GM12865 (cell line): ENCODE results near the gene PPP3CA.

Experiments
- DNase-seq: peaks from one replicate; pipeline ENCODE4 v3.0.0; 2010; ENCODE audit warnings: low read depth
- H3K4me3 ChIP-seq: 2 replicates; pipeline ENCODE4 v1.5.1; 2011; ENCODE audit warnings: mild to moderate bottlenecking, low read depth, low read length, control low read depth
- TF ChIP-seq, protein P1 (sequence below): IDR thresholded peaks from 2 replicates; pipeline ENCODE4 v1.5.1; 2011; ENCODE audit warnings: low read length, control low read depth, low read depth, inconsistent platforms; ENCODE audit not compliant: insufficient read depth; ENCODE audit errors: missing control alignments

PPP3CA gene

DNA sequence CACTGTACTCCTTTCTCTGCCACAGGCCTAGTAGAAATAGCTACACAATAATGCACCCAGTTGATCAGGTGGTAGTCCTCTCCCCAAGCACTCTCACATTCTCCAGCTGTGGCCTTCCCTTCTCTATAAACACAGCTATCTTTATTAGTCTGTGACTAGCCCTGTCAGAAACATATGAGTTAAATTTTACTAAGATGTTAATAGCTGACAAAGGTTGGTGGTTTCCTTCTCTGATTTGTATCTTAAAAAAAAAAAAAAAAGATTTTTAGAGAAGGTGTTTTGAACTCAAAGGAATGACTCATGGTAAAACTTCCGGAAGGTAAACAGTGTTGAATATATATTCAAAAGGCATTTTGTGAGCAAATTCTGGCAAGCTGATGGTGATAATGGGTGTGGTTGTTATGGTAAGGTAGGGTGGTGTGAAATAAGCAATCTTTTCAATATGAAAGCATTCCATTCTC lies 327.4 kb downstream of the PPP3CA start:
- H3K4me3 ChIP-seq, result no peak overlapping the region
- peak; percentile 64 for DNase-seq
- TF ChIP-seq, protein P1, sequence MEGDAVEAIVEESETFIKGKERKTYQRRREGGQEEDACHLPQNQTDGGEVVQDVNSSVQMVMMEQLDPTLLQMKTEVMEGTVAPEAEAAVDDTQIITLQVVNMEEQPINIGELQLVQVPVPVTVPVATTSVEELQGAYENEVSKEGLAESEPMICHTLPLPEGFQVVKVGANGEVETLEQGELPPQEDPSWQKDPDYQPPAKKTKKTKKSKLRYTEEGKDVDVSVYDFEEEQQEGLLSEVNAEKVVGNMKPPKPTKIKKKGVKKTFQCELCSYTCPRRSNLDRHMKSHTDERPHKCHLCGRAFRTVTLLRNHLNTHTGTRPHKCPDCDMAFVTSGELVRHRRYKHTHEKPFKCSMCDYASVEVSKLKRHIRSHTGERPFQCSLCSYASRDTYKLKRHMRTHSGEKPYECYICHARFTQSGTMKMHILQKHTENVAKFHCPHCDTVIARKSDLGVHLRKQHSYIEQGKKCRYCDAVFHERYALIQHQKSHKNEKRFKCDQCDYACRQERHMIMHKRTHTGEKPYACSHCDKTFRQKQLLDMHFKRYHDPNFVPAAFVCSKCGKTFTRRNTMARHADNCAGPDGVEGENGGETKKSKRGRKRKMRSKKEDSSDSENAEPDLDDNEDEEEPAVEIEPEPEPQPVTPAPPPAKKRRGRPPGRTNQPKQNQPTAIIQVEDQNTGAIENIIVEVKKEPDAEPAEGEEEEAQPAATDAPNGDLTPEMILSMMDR, result no peak

DNA sequence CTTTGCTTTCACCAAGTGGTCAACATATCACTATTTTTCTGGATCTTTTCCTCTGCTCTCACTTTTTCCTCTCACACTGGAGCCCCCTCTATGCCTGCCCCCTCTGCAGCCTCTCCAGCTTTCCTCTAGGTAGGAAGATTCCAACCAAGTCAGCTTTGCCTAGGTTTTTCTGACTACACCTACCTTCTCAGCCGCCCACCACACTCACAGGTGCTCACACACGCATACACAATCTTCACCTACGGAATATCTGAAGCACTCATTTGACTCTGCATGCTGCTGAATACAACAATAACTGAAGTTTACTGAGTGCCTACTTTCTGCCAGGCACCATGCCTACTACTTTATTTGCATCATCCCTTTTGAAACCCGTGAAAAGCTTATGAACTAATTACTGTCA lies 328.0 kb downstream of the PPP3CA start:
- TF ChIP-seq, protein P1, result no peak
- no peak overlapping the region for H3K4me3 ChIP-seq
- DNase-seq, result no peak

DNA sequence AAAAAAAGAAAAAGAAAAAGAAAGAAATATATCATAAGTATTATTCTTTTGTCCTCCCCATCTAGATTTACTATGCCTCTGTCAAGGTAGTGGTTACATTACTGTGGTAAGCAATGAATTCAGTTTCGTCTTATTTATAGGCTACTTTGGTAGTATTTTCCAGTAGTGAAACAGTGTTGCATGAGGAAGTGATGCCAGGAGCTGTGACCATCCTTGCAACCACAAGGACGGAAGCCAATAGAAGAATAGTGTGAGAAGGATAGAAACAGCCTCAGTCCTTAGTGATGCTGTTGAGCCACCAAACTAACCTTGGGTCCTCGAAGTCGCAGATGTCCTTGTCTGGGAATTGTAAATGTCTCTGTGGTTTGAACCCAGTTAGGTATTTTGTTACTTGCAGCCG lies 328.5 kb downstream of the PPP3CA start:
- TF ChIP-seq, protein P1, result no peak
- H3K4me3 ChIP-seq, result no peak overlapping the region
- DNase-seq, result peak; percentile 94

DNA sequence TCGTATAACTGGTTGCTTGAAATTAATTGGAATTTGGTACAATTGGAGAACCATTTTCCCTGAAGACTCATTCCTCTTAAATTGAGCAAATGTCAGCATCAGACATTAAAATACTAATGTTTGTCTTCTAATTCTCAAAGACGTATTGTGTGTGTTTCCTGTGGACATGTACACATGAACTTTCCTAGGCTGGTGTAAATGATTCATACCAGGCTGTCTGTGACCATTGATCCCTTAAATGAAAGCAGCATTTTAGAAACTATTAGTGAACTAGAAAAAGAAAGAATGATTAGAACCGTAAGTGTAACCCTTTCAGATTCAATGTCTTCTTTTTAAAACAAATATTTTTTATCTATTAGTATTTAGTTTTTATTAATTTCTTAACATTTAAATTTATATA lies 332.9 kb downstream of the PPP3CA start:
- TF ChIP-seq, protein P1, result no peak
- peak; percentile 82 for DNase-seq
- H3K4me3 ChIP-seq, result no peak overlapping the region; the same call in 1 of the 2 replicates

DNA sequence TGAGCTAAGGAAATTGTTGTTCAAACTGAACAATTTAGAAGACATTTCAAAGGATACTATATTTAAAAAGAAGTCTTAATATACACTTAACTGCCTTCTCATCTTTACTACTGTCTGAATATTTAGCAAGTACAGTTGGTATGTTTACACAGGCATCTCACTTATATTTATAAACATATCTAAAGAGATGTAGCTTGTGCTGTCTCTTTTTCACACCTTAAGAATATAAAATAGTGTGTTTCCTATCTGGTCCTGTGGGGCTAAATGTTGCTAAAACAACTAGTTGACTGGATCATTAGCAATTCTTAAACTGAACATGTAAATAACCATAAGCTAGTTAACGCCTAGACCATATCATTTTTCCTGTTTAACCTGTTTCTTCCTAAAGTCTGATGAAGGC lies 336.3 kb downstream of the PPP3CA start:
- DNase-seq, result no peak

DNA sequence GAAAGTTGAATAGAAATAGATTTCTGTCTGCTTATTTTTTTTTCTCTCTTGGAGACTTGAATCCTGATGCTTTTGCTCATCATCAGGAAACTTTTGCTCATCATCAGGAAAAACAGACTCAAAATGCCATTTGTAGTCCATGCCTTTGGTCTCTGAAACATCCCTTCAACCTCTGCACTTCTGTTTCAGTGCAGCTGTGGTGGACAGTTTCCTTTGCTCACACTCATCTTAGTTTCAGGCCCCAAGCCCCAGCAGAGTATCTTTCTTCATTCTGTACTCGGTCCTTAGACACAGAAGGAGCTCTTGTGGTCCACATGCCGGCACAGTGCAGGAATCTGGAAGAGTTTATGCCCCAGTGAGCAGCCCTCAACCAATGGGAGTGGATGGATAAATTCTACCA lies 337.9 kb downstream of the PPP3CA start:
- TF ChIP-seq, protein P1, result no peak
- H3K4me3 ChIP-seq, result no peak overlapping the region

More for the DNA sequence above, 336.3 kb downstream of the PPP3CA start:
- TF ChIP-seq, protein P1, result no peak
- no peak overlapping the region for H3K4me3 ChIP-seq

DNA sequence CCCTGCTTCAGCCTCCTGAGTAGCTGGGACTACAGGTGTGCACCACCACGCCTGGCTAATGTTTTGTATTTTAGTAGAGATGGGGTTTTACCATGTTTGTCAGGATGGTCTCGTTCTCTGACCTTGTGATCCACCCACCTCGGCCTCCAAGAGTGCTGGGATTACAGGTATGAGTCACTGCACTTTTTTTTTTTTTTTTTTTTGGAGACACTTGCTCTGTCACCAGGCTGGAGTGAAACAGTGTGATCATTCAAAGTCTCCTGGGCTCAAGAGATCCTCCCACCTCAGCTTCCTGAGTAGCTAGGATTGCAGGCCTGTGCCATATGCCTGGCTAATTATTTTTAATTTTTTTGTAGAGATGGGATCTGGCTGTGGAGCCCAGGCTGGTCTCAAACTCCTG lies 338.8 kb downstream of the PPP3CA start:
- no peak overlapping the region for H3K4me3 ChIP-seq
- no peak for DNase-seq
- TF ChIP-seq, protein P1, result no peak

More for the DNA sequence above, 337.9 kb downstream of the PPP3CA start:
- DNase-seq, result peak; percentile 66
